Ishikawa (cell line): ENCODE results near the gene DMD.

Experiments
- CEBPB ChIP-seq: IDR thresholded peaks from 2 replicates; pipeline ENCODE4 v1.6.1; 2012
- CREB1 ChIP-seq: IDR thresholded peaks from 2 replicates; pipeline ENCODE4 v1.6.1; 2012; ENCODE audit warnings: low read depth
- EP300 ChIP-seq: IDR thresholded peaks from 2 replicates; pipeline ENCODE4 v1.6.1; 2012; ENCODE audit warnings: borderline replicate concordance
- FOXM1 ChIP-seq: IDR thresholded peaks from 2 replicates; pipeline ENCODE4 v1.6.1; 2012; ENCODE audit warnings: low read depth, borderline replicate concordance
- MAX ChIP-seq: IDR thresholded peaks from 2 replicates; pipeline ENCODE4 v1.6.1; 2012
- RAD21 ChIP-seq: IDR thresholded peaks from 2 replicates; pipeline ENCODE4 v1.6.1; 2012; ENCODE audit warnings: low read depth
- REST ChIP-seq: IDR thresholded peaks from 2 replicates; pipeline ENCODE4 v1.6.1; 2012; ENCODE audit warnings: low read depth, mild to moderate bottlenecking
- TAF1 ChIP-seq: IDR thresholded peaks from 2 replicates; pipeline ENCODE4 v1.6.1; 2012; ENCODE audit warnings: low read depth, mild to moderate bottlenecking
- TCF12 ChIP-seq: IDR thresholded peaks from 2 replicates; pipeline ENCODE4 v1.6.1; 2012; ENCODE audit warnings: low read depth
- TEAD4 ChIP-seq: IDR thresholded peaks from 2 replicates; pipeline ENCODE4 v1.6.1; 2012
- USF1 ChIP-seq: IDR thresholded peaks from 2 replicates; pipeline ENCODE4 v1.6.1; 2012
- YY1 ChIP-seq: IDR thresholded peaks from 2 replicates; pipeline ENCODE4 v1.6.1; 2012; ENCODE audit warnings: low read depth

- TF ChIP-seq TAF1 = no peak
- no peak for TF ChIP-seq MAX
- TF ChIP-seq REST = no peak
- no peak for TF ChIP-seq YY1
- TF ChIP-seq USF1 = no peak
- TF ChIP-seq TEAD4 = no peak
- TF ChIP-seq RAD21 = no peak
- no peak for TF ChIP-seq EP300
- TF ChIP-seq CEBPB = no peak
- TF ChIP-seq CREB1 = no peak
- no peak for TF ChIP-seq FOXM1
- no peak for TF ChIP-seq TCF12
These were observed 2139.6 kb downstream of the DMD start, which contains the start of gene FTHL17 for GRCh38 chrX:31071725-31072124.
